HG03139 (cell line): Measurements from ENCODE around the gene GCNT1.
A peak's percentile ranks its signal among the peaks of the same experiment; 100 is the strongest.
"Not testable (repeated sequence)": the region's sequence is repeated elsewhere in the genome, so short reads cannot be mapped to it uniquely, and the experiment has no call there.

Experiments used
- ATAC-seq: cut with Tn5 transposase; IDR thresholded peaks from one replicate; pipeline ENCODE4 v1.9.1; 2021; ENCODE audit not compliant: unreplicated experiment

Gene GCNT1

DNA sequence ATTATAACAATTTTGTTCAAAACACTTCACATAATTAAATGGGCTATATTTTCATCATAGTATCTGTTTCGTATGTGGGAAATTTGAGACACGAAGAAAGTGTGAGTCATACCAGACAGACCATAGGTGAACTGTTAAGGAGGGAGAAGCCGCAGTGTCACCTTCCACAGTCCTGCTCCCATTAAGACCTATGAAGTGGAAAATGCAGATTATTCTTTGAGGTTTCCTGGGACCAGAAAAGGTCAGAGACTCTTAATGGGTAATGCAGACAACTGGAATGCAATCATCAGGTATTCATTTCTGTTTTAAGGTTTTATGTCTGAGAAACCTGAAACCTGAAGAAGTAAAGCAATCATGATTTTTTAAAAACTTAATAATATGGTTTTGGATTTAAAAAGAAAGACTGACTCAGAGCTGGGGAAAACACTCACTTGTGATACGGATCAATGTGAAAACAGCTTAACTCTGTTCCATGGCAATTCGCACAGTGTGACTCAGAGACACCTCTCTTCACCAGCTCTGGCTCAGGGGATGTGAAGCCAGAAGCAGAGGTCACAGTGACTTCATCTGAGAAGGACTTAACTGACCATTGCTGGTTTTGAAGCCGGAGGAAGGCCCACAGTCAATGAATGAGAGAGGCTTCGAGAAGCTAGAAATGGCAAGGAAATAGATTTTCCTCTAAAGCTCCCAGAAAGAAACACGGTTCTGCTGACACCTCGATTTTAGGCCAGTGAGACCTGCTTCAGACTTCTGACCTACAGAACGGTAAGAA lies 17.2 kb upstream of the GCNT1 start:
- ATAC-seq = peak; percentile 57

DNA sequence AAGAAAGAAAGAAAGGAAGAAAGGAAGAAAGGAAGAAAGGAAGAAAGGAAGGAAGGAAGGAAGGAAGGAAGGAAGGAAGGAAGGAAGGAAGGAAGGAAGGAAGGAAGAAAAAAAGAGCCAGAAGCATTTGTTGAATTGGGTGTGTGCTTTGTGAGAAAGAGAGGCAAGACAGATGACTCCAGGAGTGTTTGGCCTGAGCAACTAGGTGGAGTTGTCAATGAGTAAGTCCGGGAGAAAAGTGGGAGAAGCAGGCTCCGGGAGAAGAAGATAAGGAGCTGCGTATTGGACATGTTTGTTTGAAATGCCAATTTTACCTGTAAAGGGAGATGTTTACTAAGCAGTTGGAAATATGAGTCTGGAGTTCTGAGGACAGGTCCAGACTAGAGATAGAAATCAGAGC lies 15.1 kb upstream of the GCNT1 start:
- ATAC-seq = no peak

DNA sequence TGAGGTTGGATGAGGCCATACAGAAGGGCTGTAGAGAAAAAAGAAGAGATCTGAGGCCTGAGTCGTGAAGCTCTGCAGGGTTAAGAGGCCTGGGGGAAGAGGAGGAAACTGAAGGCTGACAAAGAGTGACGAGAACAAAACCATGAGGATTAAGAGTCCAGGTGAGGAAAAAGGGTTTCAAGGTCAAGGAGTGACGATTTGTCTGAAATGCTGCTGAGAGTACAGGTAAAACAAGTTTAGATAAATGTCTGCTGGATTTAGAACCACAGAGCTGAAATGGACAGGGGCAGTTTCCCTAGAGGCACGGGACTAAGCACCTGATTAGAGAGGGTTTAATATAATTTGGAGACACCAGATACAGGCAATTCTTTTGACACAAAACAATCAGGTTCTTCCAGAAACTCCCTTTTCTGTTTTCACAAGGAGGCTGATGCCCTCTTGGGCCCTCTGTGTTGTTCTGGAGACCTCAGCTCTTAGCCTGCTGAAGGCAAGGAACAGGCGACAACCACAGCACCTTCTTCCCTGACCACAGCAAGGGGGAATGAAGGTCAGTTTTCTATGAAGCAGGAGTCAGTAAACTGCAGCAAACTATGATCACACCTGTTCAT lies 14.6 kb upstream of the GCNT1 start:
- no peak for ATAC-seq

DNA sequence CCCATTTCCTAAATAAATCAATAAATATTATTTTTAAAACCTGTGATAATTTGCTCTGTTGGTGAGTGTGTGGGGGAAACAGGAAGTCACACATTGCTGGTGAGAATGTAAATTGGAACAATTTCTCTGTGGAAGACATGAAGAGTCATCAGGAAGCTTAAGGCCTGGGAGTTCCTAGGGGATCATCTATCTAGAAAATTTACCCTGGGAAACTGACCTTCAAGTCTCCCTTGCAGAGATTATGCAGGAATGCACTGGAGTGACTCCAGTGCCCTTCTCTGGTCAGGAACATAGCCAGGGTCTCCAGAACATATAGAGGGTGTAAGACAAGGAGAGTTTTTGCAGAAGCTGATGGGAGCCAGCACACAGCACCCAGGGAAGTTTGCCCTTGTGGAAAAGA lies 13.0 kb upstream of the GCNT1 start:
- ATAC-seq = no peak

DNA sequence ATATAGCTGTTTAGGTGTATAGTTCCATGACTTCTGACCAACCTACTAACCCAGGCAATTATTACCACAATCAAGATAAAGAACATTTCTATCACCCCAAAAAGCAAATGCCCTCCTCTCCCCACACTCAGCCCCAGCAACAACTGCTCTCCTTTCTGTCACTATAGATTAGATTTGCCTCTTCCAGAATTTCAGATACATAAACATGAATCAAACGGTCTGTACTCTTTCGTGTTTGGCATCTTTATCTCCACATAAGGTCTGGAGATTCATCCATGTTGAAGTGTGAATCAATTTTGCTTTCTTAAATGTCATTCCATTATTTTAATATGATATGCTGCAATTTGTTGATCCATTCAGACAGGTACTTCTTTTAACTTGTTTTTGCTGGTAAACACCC lies 10.5 kb upstream of the GCNT1 start:
- ATAC-seq = no peak

DNA sequence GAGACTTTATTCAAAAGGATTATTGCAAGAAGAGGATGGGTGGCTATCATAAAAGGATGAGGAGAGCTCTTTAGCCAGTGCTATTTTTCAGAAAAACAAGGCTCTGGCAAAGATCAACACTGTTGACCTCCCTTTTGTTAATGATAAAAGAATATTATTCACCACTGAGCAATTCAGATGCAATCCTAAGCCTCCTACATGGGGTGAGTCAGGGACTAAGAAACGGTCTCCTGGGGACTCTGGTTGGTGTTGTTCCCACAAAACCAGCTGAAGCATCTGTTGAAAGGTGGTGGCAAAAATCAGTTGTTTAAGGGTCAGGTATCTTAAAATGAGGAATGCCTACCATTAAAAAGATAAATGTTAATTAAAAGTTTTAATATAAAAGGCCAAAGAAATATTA lies 7.7 kb upstream of the GCNT1 start:
- ATAC-seq = no peak

DNA sequence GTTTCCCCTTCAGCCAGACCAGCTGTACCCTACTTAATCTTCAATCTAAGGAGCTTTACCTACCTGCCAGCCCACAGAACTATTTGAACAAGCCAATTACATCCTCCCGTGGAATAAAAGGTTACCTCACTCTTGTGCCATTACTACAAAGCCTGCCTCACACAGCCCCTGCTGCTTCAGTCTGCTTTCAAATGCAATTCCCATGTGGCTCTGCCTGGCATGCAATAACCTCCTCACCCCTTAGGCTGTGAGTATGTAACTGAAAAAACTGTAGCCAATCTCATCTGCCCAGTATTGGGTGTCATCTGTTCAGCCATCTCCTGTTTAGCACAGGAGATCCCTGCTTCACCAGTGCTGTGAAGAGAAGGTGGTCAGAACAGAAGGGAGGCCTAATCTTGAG lies 6.1 kb upstream of the GCNT1 start:
- no peak for ATAC-seq

DNA sequence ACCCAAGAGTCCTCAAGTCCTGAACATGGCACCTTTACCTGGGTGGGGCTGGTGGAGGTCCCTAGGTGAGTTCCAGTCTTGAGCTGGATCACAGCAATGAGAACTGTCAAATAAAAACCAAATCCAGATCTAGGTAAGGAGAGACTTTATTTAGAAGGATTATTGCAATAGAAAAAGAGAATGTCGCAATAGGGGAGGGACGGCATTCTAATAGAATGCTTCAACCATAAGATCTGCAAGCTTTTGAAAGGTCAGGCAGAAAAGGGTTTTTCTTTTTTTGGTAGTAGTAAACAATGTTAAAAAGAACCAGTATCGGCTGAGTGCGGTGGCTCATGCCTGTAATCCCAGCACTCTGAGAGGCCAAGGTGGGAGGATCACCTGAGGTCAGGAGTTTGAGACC lies 5.2 kb upstream of the GCNT1 start:
- ATAC-seq = no peak

DNA sequence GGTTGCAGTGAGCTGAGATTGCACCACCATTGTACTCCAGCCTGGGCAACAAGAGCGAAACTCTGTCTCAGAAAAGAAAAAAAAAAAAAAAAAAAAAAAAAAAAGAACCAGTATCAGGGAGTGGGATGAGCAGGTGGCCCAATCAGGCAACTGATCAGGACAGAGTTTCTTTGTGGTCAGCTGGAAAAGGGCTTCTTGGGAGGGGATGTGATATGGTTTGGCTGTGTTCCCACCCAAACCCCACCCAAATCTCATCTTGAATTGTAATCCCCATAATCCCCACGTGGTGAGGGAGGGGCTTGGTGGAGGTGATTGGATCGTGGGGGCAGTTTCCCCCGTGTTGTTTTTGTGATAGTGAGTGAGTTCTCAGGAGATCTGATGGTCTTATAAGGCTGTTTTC lies 4.7 kb upstream of the GCNT1 start:
- ATAC-seq = no peak

DNA sequence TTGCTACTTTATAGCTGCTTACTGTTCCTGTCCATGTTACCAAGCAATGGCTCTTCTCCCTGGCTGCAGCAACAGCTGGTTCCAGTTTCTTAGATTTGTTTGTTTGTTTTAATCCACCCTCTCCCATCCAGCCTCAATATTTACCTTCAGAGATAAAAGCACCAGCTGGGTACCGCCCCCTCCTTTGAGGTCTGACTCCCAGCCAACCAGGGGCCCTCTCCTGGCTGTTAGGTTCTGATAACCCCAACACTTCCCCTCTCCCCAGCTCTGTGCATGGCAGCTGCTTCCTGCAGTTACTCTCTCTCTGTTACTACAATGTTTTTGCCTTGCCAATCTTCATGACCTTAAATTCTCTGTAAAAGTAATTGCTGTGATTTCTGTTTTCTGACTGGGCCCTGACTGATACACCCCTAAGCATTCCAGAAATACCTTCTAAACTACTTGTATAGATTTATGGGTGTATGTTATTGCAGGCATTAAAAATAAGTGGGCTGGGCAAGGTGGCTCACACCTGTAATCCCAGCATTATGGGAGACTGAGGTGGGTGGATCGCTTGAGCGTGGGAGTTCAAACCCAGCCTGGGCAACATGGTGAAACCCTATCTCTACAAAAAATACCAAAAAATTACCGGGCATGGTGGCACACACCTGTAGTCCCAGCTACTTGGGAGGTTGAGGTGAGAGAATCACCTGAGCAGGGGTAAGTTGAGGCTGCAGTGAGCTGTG lies 2.6 kb upstream of the GCNT1 start:
- peak; percentile 42 for ATAC-seq

DNA sequence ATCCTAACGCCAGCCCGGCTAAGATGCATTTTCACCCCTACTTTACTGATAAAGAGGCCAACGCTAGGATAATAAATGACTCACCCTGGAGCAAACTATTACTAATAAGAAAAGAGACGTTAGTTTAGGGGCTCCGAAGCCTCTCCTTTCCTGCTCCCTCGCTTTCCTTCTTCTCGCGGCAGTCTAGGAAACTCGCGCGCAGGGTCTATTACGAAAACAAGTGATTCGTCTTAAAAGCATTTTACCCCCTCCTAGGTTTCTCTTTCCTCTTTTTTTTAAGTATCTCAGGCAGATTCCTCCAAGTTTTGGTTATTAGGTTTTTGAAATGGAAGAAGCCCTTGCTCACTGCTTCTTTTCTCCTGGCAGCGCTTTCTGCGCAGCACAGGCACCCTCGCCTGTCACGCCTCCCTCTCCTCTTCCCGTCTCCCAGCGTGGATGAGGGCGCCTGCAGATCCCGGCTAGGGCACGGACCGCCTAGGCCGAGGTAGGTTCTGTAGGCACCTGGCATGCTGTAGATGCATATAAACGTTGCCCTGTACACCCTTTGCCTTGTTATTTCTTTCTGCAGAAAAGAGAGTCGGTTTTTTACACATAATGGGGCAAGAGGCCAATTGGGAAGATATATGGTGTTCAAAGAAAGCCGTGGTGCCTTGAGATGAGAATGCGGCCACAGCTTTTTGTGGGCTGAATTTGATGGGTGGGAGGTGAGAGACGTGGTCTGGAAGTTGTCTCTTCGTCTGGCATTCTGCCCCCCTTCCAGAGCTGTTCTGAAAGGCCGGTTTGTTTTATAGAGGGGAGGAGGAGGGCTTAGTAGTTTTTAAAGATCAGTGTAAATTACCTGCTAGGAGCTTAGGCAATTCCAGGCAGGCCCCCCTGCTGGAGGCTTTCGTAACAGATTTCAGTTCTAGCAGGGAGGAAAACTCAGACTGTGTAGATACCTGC lies 983 bp downstream of the GCNT1 start:
- no peak for ATAC-seq

DNA sequence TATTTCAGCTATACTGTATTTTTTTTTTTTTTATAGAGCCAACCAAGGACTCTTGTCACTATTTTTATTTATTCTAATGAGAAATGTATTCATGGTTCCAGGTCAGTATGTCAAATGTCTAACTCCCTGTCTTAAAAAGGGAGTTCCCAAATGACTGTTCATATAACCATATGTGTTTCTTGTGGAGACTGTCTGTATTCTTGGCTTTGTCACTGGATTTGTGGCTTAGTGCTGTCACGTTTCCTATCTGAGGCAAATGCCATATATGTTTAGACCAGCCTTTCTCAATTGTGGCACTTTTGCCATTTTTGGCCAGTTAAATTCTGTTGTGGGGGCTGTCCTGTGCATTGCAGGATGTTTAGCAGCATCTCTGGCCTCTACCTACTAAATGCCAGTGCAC lies 3.1 kb downstream of the GCNT1 start:
- no peak for ATAC-seq

DNA sequence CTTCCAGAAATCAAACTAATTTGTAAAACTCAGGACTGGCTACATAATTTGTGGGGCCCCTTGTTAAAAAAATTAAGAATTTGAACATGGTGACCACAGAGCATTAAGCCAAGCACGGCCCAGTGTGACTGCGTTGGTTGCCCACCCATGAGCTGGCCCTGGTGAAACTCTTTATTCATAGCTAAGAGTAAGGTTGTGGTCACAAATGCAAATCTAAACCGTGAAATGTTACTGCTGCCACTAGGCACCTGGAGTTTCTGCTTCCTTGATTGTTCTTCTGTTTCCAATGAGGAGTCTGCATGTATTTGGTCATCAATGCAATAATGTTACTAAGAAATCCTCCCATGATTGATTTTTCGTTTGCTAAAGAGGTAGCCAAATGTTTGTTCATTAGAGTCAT lies 4.2 kb downstream of the GCNT1 start:
- ATAC-seq = no peak

DNA sequence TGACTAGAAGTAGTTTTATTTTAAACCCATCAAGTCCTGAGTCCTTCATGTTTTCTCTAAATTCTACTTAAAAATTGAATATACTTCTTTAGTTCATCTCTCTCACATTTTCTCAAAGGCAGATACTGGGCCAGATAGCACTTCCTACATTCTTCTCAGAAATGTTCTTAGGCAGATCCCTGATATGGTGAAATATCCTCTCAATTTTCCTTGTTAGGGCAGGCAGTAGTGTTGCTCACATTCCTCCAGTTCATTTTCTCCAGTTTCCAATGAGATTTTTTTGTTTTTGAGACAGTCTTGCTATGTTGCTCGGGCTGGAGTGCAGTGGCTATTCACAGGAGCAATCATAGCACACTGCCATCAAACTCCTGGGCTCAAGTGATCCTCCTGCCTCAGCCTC lies 5.7 kb downstream of the GCNT1 start:
- ATAC-seq = no peak

DNA sequence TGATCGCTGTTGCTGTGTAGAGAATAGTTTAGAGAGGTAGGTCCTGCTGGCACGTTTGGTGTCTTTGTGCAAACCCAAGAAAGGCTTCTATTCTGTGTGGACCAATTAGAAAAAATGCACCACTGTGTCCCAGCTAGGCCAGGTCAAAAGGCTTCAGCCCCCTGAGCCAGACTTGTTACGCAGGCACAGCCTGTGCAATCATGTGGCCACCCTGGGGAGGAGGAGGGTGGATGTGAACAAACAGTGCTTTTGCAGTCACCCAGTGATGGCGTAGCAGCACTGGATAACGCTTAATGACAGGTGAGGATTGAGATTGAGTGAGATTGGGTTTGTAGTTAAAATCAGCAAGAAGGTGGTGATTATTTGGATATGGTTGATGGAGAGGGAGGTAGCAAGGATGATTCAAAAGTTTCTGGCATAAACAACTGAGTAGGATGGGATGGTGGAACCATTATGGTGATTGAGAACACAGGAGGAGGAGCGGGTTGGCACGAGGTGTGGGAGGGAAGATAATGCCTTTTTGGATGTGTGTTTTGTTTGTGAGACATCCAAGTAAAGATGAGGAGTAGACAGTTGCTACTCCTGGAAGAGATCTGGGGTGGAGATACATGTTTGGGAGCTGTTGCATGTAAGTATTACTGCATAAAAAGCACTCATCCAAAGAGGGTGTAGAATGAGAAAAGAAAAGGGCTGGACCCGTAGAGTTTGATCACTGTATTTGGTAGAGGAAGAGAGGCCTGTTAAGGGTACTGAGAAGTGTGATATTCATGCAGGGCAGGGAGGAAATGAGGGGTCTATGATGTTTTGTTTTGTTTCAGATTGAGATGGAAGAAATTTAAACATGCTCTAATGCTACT lies 6.7 kb downstream of the GCNT1 start:
- no peak for ATAC-seq

DNA sequence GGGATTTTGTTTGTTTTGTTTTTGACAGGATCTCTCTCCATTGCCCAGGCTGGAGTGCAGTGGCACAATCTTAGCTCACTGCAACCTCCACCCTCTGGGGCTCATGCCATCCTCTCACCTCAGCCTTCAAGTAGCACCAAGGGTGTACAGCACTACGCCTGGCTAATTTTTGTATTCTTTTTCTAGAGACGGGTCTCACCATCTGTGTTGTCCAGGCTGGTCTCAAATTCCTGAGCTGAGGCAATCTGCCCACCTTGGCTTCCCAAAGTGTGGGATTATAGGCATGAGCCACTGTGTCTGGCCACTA lies 7.3 kb downstream of the GCNT1 start:
- no peak for ATAC-seq

DNA sequence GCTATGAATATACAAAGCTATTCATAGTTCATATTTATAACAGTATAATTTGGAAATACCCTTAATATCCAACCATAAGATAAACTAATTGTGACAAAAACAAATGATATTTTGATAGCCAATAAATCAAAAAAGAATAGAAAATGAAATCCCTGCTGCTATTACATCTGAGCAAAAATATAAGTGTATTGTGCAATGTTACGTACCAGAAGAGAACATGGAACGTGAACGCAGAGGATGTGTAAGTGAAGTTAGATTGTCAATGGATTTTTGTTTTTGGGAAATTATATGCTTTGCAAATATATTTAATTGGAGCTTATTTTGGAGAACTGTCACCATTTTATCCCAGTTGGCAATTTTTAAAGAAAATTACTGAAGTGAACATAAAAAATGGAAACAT lies 15.4 kb downstream of the GCNT1 start:
- no peak for ATAC-seq

DNA sequence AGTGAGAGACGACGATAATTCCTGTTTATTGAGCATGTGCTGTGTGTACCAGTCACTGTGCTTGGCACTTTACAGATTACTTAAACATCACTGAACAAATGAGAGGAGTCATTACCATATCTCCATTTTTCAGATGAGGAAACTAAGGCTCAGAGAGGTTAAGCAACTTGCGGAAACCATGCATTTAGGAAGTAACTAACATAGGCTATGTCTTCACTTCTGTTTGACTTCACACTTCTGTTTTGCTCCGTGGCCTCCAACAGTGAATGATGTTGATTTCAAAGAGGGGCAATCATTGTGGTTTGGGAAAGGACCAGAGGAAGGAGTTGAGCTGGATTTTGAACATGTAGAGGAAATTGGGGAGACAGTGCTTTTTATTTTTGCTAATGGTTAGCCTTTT lies 16.7 kb downstream of the GCNT1 start:
- no peak for ATAC-seq

DNA sequence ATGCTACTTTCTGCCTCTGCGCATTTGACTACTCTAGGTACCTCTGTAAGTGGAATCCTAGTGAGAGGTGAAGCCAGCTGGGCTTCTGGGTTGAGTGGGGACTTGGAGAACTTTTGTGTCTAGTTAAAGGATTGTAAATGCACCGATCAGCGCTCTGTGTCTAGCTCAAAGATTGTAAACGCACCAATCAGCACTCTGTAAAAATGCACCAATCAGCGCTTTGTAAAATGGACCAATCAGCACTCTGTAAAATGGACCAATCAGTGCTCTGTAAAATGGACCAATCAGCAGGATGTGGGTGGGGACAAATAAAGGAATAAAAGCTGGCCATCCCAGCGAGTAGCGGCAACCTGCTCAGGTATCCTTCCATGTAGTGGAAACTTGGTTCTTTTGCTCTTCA lies 18.8 kb downstream of the GCNT1 start:
- ATAC-seq = not testable (repeated sequence)

DNA sequence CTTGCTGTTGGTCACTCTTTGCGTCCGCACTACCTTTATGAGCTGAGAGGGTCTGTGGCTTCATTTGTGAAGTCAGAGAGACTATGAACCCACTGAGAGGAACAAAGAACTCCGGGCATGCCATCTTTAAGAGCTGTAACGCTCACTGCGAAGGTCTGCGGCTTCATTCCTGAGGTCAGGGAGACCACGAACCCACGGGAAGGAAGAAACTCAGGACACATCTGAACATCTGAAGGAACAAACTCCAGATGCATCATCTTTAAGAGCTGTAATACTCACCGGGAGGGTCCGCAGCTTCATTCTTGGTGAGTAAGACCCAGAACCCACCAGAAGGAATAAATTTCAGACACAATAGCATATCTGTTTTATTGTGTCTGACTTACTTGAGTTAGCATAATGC lies 19.2 kb downstream of the GCNT1 start:
- ATAC-seq = no peak

DNA sequence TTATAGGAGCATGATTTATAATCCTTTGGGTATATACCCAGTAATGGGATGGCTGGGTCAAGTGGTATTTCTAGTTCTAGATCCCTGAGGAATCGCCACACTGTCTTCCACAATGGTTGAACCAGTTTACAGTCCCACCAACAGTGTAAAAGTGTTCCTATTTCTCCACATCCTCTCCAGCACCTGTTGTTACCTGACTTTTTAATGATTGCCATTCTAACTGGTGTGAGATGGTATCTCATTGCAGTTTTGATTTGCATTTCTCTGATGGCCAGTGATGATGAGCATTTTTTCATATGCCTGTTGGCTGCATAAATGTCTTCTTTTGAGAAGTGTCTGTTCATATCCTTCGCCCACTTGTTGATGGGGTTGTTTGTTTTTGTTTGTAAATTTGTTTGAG lies 20.4 kb downstream of the GCNT1 start:
- not testable (repeated sequence) for ATAC-seq
